Ramos (cell line): ENCODE data around the gene DAB2.

ENCODE experiments used
- in situ Hi-C: fragments of 300-500 bp; cut with MboI; formaldehyde crosslinking; loops from one replicate; pipeline ENCODE4 v1.14.3; 2022; ENCODE audit warnings: low sequenced_read_pairs; ENCODE audit not compliant: unreplicated experiment

The DAB2 gene

GRCh38 chr5:39424736-39425637, at the start of gene DAB2:
Gene DAB2, minus strand, starts transcription at chr5:39424980. Its CDS starts 30,660 bp downstream, at chr5:39394320.
- in situ Hi-C loops = no loop called here

- in situ Hi-C loops = no loop called here
These were observed 48.5 kb upstream of the DAB2 start for GRCh38 chr5:39473156-39473775.

GRCh38 chr5:39471836-39472508, 47.2 kb upstream of the DAB2 start:
- in situ Hi-C loops = no loop called here

GRCh38 chr5:39470811-39471210, 46.0 kb upstream of the DAB2 start:
- in situ Hi-C loops = no loop called here

GRCh38 chr5:39469777-39470415, 45.1 kb upstream of the DAB2 start:
- in situ Hi-C loops = no loop called here

GRCh38 chr5:39469176-39469575, 44.4 kb upstream of the DAB2 start:
- in situ Hi-C loops = no loop called here

- in situ Hi-C loops = no loop called here
These were observed 42.1 kb upstream of the DAB2 start for GRCh38 chr5:39466846-39467245.

- in situ Hi-C loops = no loop called here
These were observed 41.1 kb upstream of the DAB2 start for GRCh38 chr5:39465843-39466242.

GRCh38 chr5:39465097-39465496, 40.3 kb upstream of the DAB2 start:
- in situ Hi-C loops = no loop called here

- in situ Hi-C loops = no loop called here
These were observed 39.3 kb upstream of the DAB2 start for GRCh38 chr5:39464088-39464487.

GRCh38 chr5:39462211-39462610, 37.4 kb upstream of the DAB2 start:
- in situ Hi-C loops = no loop called here

GRCh38 chr5:39461007-39461682, 36.4 kb upstream of the DAB2 start:
- in situ Hi-C loops = no loop called here

GRCh38 chr5:39459907-39460306, 35.1 kb upstream of the DAB2 start:
- in situ Hi-C loops = no loop called here

- in situ Hi-C loops = no loop called here
These were observed 34.3 kb upstream of the DAB2 start for GRCh38 chr5:39459071-39459470.

- in situ Hi-C loops = no loop called here
These were observed 30.9 kb upstream of the DAB2 start for GRCh38 chr5:39455645-39456044.

- in situ Hi-C loops = no loop called here
These were observed 28.8 kb upstream of the DAB2 start for GRCh38 chr5:39453606-39454005.

GRCh38 chr5:39452846-39453245, 28.1 kb upstream of the DAB2 start:
- in situ Hi-C loops = no loop called here

- in situ Hi-C loops = no loop called here
These were observed 26.6 kb upstream of the DAB2 start for GRCh38 chr5:39451276-39451941.

GRCh38 chr5:39450487-39450886, 25.7 kb upstream of the DAB2 start:
- in situ Hi-C loops = no loop called here

- in situ Hi-C loops = no loop called here
These were observed 24.8 kb upstream of the DAB2 start for GRCh38 chr5:39449591-39449990.
